ENCODE results near the gene HIPK2. TPM values are rescaled to one million over a fixed set of nuclear protein-coding genes. Genes with fewer than 3 reads are reported as not detected.

HIPK2 gene
- total RNA-seq, 2 experiments from 2014 or later: 6.2 to 7.9 TPM

- Histone ChIP-seq H3K4me2 (ENCODE audit: low read length) (no peak overlapping the region), H4K20me1 (ENCODE audit: insufficient read depth, low read length) (no peaks in the 10 kb centered on the region), H3K9me3 (ENCODE audit: low read length) (no peaks in the 10 kb centered on the region), H3K4me3 (ENCODE audit: low read depth, low read length, poor library complexity, severe bottlenecking) (no peak overlapping the region), H2AFZ (ENCODE audit: low read length) (no peak overlapping the region), H3K27ac (ENCODE audit: low read depth, low read length, poor library complexity, severe bottlenecking) (no peak overlapping the region), H3K4me1 (ENCODE audit: insufficient read depth, low read length, poor library complexity, severe bottlenecking) (no peaks in the 10 kb centered on the region), H3K36me3 (ENCODE audit: insufficient read depth, low read length) (no peaks in the 10 kb centered on the region), H3K79me2 (ENCODE audit: insufficient read depth, low read depth, low read length) (no peaks in the 10 kb centered on the region), H3K9me2 (ENCODE audit: insufficient read depth, low read length) (no peaks in the 10 kb centered on the region)
- CTCF ChIA-PET (ENCODE audit: unreplicated experiment): interaction anchor here (0.5 kb wide), 1 partner anchor 569 kb away, joined by 3 read pairs; no protein-coding TSS in a partner anchor
- DNase-seq (ENCODE audit: low spot score): no peak
- no TSS peak for BruUV-seq (replicated peaks)
- POLR2A ChIA-PET: no interaction called here
- intact Hi-C loops (cut with micrococcal nuclease; ENCODE audit: unreplicated experiment): no loop called here
- TF ChIP-seq EZH2phosphoT487 (IDR thresholded peaks at IDR 0.05; ENCODE audit: borderline replicate concordance, low read depth, low read length): no peak
Observed at GRCh38 chr7:139543801-139544603, 233.8 kb downstream of the HIPK2 start.

- no TSS peak for BruUV-seq (replicated peaks)
- CTCF ChIA-PET (ENCODE audit: unreplicated experiment): interaction anchor here (0.6 kb wide), 1 partner anchor 381 kb away, joined by 3 read pairs; no protein-coding TSS in a partner anchor
Observed at GRCh38 chr7:139542308-139543151, 235.3 kb downstream of the HIPK2 start.

More at GRCh38 chr7:139542308-139543151, 235.3 kb downstream of the HIPK2 start:
- Histone ChIP-seq H3K9me3 (ENCODE audit: low read length) (no peaks in the 10 kb centered on the region), H3K79me2 (ENCODE audit: insufficient read depth, low read depth, low read length) (no peaks in the 10 kb centered on the region), H3K27ac (ENCODE audit: low read depth, low read length, poor library complexity, severe bottlenecking) (no peak overlapping the region), H3K4me1 (ENCODE audit: insufficient read depth, low read length, poor library complexity, severe bottlenecking) (no peaks in the 10 kb centered on the region), H3K4me2 (ENCODE audit: low read length) (no peak overlapping the region), H4K20me1 (ENCODE audit: insufficient read depth, low read length) (no peaks in the 10 kb centered on the region), H3K36me3 (ENCODE audit: insufficient read depth, low read length) (no peaks in the 10 kb centered on the region), H2AFZ (ENCODE audit: low read length) (no peak overlapping the region), H3K9me2 (ENCODE audit: insufficient read depth, low read length) (no peaks in the 10 kb centered on the region), H3K4me3 (ENCODE audit: low read depth, low read length, poor library complexity, severe bottlenecking) (no peak overlapping the region)
- POLR2A ChIA-PET: no interaction called here
- no peak for TF ChIP-seq EZH2phosphoT487 (IDR thresholded peaks at IDR 0.05; ENCODE audit: borderline replicate concordance, low read depth, low read length)
- TF ChIP-seq CTCF (conservative IDR thresholded peaks at IDR 0.05; ENCODE audit: low read length): no peak
- DNase-seq (ENCODE audit: low spot score): no peak
- intact Hi-C loops (cut with micrococcal nuclease; ENCODE audit: unreplicated experiment): no loop called here
